ENCODE measurements around the gene UQCC3.

- TF ChIP-seq CTCF (conservative IDR thresholded peaks at IDR 0.05; ENCODE audit: low read length) (no peak), EZH2phosphoT487 (IDR thresholded peaks at IDR 0.05; ENCODE audit: borderline replicate concordance) (no peak)
Observed at GRCh38 chr11:62706850-62707247, 35.4 kb downstream of the UQCC3 start.

All from Loucy (cell line).